Hematopoietic multipotent progenitor cell treated with erythropoietin and hydrocortisone succinate and interleukin-3 and kit ligand, for 6 days (in vitro differentiated cells): ENCODE data around the gene KIF16B.
"Not testable (repeated sequence)": the region's sequence is repeated elsewhere in the genome, so short reads cannot be mapped to it uniquely, and the experiment has no call there.

Experiments used
- DNase-seq: peaks from one replicate; pipeline ENCODE4 v3.0.0-alpha.2; 2015

Gene KIF16B

DNA sequence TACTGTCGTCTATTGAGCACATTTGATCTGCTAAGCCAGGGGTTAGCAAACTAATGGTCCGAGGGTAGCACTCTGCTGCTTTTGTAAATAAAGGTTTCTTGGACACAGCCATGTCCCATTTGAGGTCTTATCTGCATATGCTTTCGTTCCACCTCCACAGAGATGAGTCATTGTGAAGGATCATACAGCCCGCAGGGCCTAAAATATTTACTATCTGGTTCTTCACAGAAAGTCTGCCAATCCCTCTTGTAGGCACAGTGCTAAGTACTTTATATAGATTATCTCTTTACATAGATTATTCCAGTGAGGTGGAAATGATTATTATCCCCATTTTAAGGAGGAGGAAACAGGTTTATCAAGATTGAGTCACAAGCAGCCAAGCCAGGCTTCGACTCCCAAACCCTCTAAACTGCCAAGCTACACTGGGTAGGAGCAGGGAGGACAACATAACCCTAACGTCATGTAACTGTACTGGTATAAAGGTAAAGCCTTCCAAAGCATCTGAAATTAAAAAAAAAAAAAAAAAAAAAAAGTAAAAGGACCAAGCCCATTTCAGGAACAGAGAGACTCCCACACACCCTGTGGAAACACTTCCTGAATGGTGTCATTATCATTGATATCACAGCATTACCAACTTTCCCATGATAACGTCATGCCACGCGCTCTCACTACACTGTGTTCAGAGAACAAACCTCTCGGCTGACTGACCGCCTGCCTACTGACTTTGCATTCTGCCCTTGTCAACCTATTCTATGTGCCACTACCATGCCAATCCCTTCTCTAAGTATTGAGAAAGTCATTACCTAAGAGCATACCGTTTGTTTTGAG is 101.0 kb downstream of the KIF16B start:
- peak; percentile 24 for DNase-seq

- no peak for DNase-seq
Observed at GRCh38 chr20:16469395-16469905, 103.8 kb downstream of the KIF16B start.

DNA sequence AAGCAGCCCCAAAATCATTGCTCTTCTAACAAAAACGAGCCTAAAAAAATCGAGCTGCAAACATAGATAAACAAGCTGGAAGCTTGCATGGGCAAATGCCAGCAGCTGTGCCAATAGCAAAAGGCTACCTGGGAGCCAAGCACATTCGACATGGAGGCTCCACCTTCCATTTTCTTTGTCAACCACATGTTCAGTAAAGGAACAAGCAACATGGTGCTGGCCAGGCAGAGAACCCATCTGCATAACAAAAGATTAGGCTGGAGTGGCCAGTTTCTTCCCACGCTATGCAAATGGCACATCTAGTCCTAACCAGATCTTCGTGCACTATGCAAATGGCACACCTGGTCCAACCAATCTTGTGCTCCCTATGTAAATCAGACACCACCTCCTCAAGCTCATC is 110.5 kb downstream of the KIF16B start:
- no peak for DNase-seq

- DNase-seq: no peak
Observed at GRCh38 chr20:16459019-16459700, 114.1 kb downstream of the KIF16B start.

DNA sequence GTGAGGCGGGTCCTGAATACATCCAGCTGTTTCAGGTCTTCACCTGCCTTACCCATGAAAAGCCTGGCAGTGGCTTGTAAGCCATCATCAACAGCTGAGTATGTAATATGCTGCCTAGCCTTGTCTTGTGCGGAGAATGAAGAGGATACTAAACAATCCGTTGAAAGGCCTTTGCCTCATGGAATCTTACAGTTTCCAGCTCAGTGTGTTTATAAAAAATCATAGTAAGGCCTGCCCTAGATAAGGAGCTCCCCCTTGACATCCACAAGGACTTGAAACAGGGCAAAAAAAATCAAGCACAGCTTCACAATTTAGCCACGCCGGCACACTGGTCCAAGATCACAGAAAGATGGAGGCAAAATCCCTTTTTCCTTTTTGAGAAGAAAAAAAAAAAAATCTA is 115.7 kb downstream of the KIF16B start:
- DNase-seq: no peak

DNA sequence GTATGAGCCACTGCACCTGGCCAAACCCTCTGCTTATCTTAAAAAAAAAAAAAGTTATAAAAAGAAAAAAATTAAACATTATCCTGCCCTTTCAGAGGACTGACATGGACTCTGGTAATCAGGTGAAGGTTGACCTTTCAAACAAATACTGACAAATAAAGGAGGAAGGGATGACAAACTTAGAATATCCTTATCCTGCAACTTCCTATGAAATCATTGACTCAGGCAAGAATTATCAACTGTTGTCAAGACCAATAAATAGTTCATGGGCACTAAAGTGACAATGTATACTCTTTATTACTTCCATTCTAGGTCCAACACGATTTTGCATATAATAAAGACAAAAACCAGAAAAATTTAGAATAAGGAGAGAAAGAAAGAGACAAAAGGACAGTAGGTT is 117.9 kb downstream of the KIF16B start:
- DNase-seq: no peak

DNA sequence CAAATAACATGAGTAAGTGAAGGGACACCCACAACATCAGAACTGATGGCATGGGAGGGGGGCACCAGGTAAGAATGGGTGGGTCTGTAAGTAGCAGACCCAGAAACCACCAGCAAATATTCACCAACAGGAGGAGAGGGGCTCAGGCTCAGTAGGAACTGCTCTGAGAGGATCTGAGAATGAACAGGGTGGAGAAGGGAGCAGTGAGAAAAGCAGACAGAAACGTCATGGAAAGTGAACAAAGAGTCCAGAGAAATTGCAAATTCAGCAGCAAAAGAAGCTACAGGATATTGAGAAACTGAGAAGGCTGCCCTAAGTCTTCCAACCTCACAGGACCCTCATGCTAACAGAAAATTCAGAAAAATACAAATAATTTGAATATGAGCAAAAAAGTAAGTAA is 121.3 kb downstream of the KIF16B start:
- DNase-seq: no peak

GRCh38 chr20:16451001-16451400 is 122.2 kb downstream of the KIF16B start:
- no peak for DNase-seq

DNA sequence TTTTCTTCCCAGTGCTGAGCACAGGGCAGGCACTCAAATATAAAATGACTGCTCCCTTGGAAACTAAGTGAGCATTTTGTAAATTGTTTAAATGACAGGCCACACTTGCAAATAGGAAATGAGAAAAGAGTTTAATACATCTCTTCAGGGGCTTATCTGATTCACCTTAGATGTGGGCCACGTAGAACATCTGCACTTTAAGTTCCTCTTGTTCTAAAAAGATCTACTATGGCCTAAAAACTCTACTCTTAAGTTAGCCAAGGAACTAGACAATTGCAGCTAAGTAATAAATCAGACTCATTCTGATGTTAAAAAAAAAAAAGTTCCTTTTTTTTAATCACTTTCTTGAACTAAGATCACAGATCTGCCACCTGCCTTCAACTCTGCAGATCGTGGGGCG is 126.3 kb downstream of the KIF16B start:
- DNase-seq: no peak

DNA sequence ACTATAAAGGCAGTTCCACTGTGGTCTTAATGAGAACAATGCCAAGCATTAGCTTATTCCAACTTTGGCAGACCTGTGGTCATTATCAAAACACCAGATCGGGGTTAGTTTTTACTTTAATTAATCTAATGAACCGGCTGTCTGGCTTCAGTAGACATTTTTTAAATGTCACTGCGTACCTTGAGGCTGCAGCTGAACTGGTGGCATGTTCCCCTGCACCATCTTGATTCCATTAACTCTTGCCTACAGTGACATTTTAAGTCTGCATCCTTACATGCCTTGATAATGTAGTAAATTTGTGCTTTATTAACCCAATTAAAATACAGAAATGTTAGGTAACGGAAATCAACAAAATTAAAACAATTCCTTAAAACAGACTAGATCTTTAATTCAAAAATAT is 127.0 kb downstream of the KIF16B start:
- DNase-seq: no peak

GRCh38 chr20:16445482-16445881 is 127.8 kb downstream of the KIF16B start:
- DNase-seq: no peak

DNA sequence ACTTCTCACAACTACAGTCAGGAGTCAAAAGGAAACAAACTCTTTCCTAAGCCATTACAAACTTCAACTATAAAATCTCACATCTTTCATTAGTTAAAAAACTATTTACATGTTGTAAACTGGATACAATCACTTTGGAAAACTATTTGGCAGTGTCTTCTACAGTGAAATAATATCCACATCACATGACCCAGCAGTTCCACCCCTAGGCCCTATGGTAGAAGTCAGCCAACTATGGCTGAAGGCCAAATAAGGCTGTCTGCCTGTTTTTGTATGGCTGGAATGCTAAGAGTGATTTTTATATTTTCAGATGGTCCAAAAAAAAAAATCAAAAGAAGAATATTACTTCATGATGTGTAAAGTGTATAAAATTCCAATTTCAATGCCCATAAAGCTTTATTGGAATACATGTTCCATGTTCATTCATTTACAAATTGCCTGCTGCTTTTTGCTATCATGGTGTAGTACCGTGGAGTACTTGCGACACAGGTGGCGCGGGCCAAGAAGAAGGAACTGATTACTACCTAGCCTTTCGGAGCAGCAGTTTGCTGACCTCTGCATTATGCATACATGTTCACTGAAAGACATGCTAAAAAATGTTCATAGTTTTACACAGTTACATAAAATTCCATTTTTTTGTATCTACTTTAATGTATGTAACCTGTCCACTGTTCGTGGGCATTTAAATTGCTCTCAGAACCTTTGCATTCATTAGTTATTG is 129.0 kb downstream of the KIF16B start:
- DNase-seq: no peak

GRCh38 chr20:16441546-16442164 is 131.6 kb downstream of the KIF16B start:
- no peak for DNase-seq

DNA sequence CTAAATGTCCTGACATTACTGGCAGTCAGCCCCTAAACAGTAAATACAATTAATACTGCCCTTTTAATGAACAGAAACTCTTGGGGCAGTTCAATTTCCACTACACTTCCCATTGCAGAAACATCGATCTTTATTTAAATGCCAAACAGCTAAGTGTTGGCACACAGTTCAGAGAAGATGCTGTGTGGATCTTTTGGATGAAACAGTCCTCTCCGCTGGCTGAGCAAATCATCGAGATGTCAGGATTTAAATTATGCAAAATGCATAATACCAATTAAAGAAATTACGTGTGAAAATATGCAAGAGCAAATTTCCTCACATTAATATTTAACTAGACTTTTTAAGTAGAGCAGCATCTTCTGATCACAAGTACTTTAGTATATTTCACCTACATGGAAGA is 132.6 kb downstream of the KIF16B start:
- no peak for DNase-seq

DNA sequence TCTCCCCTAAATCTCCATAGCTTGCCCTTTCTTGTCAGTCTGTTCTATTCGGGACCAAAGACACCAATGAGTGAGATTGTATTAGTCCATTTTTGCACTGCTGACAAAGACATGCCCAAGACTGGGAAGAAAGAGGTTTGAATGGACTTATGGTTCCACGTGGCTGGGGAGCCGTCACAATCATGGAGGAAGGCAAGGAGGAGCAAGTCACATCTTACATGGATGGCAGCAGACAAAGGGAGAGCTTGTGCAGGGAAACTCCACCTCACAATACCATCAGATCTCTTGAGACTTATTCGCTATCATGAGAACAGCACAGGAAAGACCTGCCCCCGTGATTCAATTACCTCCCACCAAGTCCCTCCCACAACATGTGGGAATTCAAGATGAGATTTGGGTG is 133.7 kb downstream of the KIF16B start:
- not testable (repeated sequence) for DNase-seq

DNA sequence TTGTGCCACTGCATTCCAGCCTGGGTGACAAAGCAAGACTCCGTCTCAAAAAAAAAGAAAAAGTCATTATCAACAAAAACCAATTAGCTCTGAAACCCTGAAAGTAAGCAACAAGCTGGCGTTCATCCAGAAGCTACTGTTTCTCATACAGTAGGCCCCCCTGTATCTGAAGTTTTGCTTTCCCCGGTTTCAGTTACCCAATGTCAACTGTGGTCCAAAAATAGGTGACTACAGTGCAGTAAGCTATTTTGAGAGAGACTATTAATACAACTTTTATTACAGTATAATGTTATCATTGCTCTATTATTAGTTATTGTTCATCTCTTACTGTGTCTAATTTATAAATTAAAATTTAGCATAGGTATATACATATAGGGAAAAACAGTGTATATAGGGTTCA is 135.1 kb downstream of the KIF16B start:
- no peak for DNase-seq

DNA sequence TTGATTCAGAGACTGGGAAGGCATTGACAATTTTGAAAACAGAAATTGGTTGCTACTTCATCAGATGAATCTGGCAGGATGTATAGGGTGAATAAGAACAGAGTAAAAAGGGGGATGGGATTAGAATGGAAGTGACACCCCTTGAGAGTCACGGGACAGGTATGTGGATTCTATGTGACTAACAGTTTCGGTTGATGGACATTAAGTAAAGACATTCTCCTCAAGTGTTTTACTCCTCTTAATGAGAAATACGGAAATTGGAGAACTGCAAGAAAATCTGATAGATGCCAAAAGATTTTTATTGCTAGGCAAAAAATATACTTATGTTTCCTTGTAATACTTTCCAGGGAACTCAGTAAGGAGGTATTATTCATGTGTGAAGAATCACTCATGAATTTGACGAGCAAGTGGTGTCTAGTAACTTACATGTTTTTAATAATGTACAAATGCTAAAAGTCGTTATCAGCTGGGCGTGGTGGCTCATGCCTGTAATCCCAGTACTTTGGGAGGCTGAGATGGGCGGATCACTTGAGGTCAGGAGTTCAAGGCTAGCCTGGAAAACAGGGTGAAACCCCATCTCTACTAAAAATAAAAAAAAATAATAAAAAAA is 135.8 kb downstream of the KIF16B start:
- DNase-seq: no peak

- DNase-seq: peak; percentile 60
Observed at GRCh38 chr20:16434062-16434664, 139.1 kb downstream of the KIF16B start.

- no peak for DNase-seq
Observed at GRCh38 chr20:16433293-16433580, 140.0 kb downstream of the KIF16B start.

- DNase-seq: no peak
Observed at GRCh38 chr20:16432466-16433292, 140.6 kb downstream of the KIF16B start.

DNA sequence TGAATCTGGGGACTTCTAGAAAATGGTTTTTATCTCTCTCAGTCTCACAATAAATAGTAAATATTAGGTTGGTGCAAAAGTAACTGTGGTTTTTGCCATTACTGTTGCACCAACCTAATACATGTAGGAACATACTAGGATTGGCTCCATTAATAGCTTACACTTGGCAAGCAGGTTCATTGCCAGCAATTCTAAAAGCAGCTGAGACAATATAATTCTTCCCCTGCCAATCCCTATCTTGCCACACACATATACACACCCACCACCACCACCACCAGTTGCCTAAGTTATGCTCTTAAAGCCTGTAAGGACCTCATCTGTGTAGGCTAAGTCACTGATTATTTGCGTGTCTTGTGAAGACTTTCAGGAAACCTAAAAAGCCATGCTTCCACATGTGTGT is 145.1 kb downstream of the KIF16B start:
- DNase-seq: no peak

GRCh38 chr20:16427571-16427970 is 145.7 kb downstream of the KIF16B start:
- no peak for DNase-seq
